Lower lobe of right lung (tissue), 2 donors: ENCODE data around the gene SLC39A11. TPM values are rescaled to one million over a fixed set of nuclear protein-coding genes. Genes with fewer than 3 reads are reported as not detected.
"Not testable (repeated sequence)": the region's sequence is repeated elsewhere in the genome, so short reads cannot be mapped to it uniquely, and the experiment has no call there.

ENCODE experiments used
- ATAC-seq, 2 donors: fragments of 200-7000 bp; cut with Tn5 transposase; one replicate each; pipeline ENCODE4 v1.9.1; 2020 to 2022; ENCODE audit warnings: mild to moderate bottlenecking in 2 of 2, moderate library complexity in 2 of 2
- DNase-seq: peaks from one replicate; pipeline ENCODE4 v3.0.0-alpha.2; 2020
- H3K27ac ChIP-seq: fragments of 200-600 bp; one replicate; pipeline ENCODE4 v1.8.0; 2022
- H3K27me3 ChIP-seq: fragments of 200-600 bp; one replicate; pipeline ENCODE4 v1.8.0; 2022; ENCODE audit warnings: low read depth
- H3K36me3 ChIP-seq: fragments of 200-600 bp; one replicate; pipeline ENCODE4 v1.8.0; 2022; ENCODE audit warnings: mild to moderate bottlenecking
- H3K4me1 ChIP-seq: fragments of 200-600 bp; one replicate; pipeline ENCODE4 v1.8.0; 2022
- H3K4me3 ChIP-seq: fragments of 200-600 bp; one replicate; pipeline ENCODE4 v1.8.0; 2022; ENCODE audit warnings: mild to moderate bottlenecking
- H3K9me3 ChIP-seq: fragments of 200-600 bp; one replicate; pipeline ENCODE4 v1.8.0; 2022
- CTCF ChIP-seq: fragments of 200-600 bp; IDR thresholded peaks from one replicate; pipeline ENCODE4 v1.8.0; 2022; ENCODE audit warnings: antibody characterized with exemption, mild to moderate bottlenecking
- intact Hi-C: fragments of 100-400 bp; cut with DNase I; formaldehyde crosslinking; loops from one replicate; pipeline ENCODE4 v1.11.0; 2022
- total RNA-seq: library from RNA; stranded (reverse); fragmentation: NEBNext Ultra II Directional; extraction: Animal tissue kit (Norgen Biotek cat#: 25700); gene quantifications from one replicate; pipeline ENCODE4 v1.2.1, GENCODE V29; 2021
- donor health status: DM: no; HTN: yes; CAD: no; lungs with severe emphysema.

SLC39A11 gene
- total RNA-seq, 1 donor from 2014 or later: 39.7 TPM

DNA sequence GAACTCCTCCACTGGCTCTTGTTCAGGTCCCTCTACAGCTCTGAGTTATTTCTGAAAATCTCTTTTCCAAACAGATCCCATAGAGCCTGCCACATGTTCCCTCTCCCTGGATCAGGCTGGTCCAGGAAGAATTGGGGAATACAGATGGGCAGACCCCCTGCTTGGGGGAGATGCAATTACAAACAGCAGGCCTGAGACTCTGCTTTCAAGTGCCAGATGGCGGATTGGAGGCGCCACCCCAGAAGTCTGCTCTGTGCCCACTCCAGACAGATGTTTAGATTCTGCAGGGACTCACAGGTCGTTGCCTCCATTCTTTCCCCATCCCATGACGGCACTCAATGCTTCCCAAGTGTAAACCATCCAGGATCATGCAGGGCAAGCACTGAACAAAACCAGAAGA, 316.6 kb downstream of the SLC39A11 start:
- H3K9me3 ChIP-seq: no peaks in the 10 kb centered on the region
- no peak for DNase-seq
- no peak for ATAC-seq
- H3K27ac ChIP-seq: no peak overlapping the region
- no peak for TF ChIP-seq CTCF
- no peak overlapping the region for H3K4me3 ChIP-seq
- no peaks in the 10 kb centered on the region for H3K27me3 ChIP-seq
- H3K36me3 ChIP-seq: no peaks in the 10 kb centered on the region
- no peaks in the 10 kb centered on the region for H3K4me1 ChIP-seq
- intact Hi-C loops: no loop called here

- H3K27ac ChIP-seq: no peak overlapping the region
- TF ChIP-seq CTCF: no peak
- DNase-seq (no peak), ATAC-seq (no peak)
- no peaks in the 10 kb centered on the region for H3K36me3 ChIP-seq
- no peaks in the 10 kb centered on the region for H3K4me1 ChIP-seq
- H3K9me3 ChIP-seq: no peaks in the 10 kb centered on the region
- intact Hi-C loops: no loop called here
- H3K27me3 ChIP-seq: no peaks in the 10 kb centered on the region
- no peak overlapping the region for H3K4me3 ChIP-seq
These were observed 317.3 kb downstream of the SLC39A11 start for GRCh38 chr17:72775237-72775636.

GRCh38 chr17:72774236-72774635, 318.3 kb downstream of the SLC39A11 start:
- no peaks in the 10 kb centered on the region for H3K36me3 ChIP-seq
- H3K27ac ChIP-seq: no peak overlapping the region
- no peak for TF ChIP-seq CTCF
- ATAC-seq: no peak
- H3K27me3 ChIP-seq: no peaks in the 10 kb centered on the region
- no peaks in the 10 kb centered on the region for H3K9me3 ChIP-seq
- no peaks in the 10 kb centered on the region for H3K4me1 ChIP-seq
- no peak for DNase-seq
- intact Hi-C loops: no loop called here
- no peak overlapping the region for H3K4me3 ChIP-seq

GRCh38 chr17:72773225-72773624, 319.3 kb downstream of the SLC39A11 start:
- H3K36me3 ChIP-seq, H3K4me1 ChIP-seq, H3K27me3 ChIP-seq, H3K27ac ChIP-seq, ATAC-seq, H3K9me3 ChIP-seq, DNase-seq, intact Hi-C loops, H3K4me3 ChIP-seq: not testable (repeated sequence)

DNA sequence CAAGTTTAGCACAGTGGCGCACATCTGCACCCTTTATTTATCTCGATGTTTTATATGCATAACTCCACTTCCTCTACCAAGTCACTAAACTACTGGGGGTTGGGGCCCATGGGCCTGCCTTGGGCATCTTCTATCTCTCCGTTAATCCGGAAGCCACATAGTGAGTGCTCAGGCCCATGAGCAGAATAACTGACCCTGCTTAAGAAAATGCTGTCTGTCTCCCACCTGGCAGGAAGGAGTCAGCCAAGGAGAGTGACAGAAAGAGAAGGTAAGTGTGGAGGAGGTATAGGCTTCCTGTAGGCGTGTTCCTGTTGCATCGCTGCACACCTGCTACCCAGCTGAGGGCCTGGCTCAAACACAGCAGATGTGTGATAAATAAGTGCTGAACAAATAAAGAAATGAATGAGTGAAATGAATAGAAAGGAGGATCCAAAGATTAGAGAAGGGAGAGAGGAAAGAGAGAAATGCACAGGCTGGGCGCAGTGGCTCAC, 320.1 kb downstream of the SLC39A11 start:
- ATAC-seq: no peak
- no peaks in the 10 kb centered on the region for H3K9me3 ChIP-seq
- H3K36me3 ChIP-seq: no peaks in the 10 kb centered on the region
- H3K27ac ChIP-seq: no peak overlapping the region
- intact Hi-C loops: no loop called here
- TF ChIP-seq CTCF: no peak
- H3K27me3 ChIP-seq: no peaks in the 10 kb centered on the region
- DNase-seq: no peak
- H3K4me1 ChIP-seq: no peaks in the 10 kb centered on the region
- no peak overlapping the region for H3K4me3 ChIP-seq

DNA sequence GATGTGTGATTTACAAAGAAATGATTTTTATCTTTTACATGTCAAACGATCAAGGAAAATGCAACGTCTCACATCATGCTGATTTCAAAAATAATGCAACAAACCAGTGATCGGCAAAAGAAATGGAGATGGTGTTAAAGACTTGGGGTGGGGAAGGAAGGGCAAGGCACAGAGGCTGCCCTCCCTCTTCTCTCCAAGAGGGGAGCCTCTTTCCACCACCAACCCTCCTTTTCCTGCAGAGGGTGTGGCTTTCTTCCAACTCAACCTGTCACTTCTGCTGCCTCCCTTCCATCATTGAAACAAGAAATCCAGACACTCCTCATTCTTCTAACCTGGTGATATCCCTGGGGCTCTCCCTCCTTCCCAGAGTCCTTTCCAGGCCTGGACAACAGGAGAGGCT, 320.8 kb downstream of the SLC39A11 start:
- Histone ChIP-seq H3K4me3 (no peak overlapping the region), H3K4me1 (no peaks in the 10 kb centered on the region), H3K27me3 (no peaks in the 10 kb centered on the region), H3K27ac (no peak overlapping the region), H3K9me3 (no peaks in the 10 kb centered on the region), H3K36me3 (no peaks in the 10 kb centered on the region)
- no peak for DNase-seq
- no peak for ATAC-seq
- no peak for TF ChIP-seq CTCF
- intact Hi-C loops: no loop called here
